ENCODE results near the gene MAOB.

MAOB gene

GRCh38 chrX:43860646-43861370, 21.4 kb downstream of the MAOB start:
- DNase-seq = no peak

GRCh38 chrX:43853225-43853828, 28.9 kb downstream of the MAOB start:
- no peak for DNase-seq

- DNase-seq = no peak
Measured at GRCh38 chrX:43850629-43851028, 31.6 kb downstream of the MAOB start.

- DNase-seq = no peak
Measured at GRCh38 chrX:43849173-43849572, 33.1 kb downstream of the MAOB start.

- no peak for DNase-seq
Measured at GRCh38 chrX:43847352-43847751, 34.9 kb downstream of the MAOB start.

GRCh38 chrX:43846558-43846957, 35.7 kb downstream of the MAOB start:
- no peak for DNase-seq

- DNase-seq = no peak
Measured at GRCh38 chrX:43845776-43846175, 36.5 kb downstream of the MAOB start.

GRCh38 chrX:43840265-43840664, 42.0 kb downstream of the MAOB start:
- no peak for DNase-seq

GRCh38 chrX:43836435-43837184, 45.6 kb downstream of the MAOB start:
- DNase-seq = no peak

- DNase-seq = no peak
Measured at GRCh38 chrX:43835559-43835958, 46.7 kb downstream of the MAOB start.

- no peak for DNase-seq
Measured at GRCh38 chrX:43827791-43828190, 54.5 kb downstream of the MAOB start.

- no peak for DNase-seq
Measured at GRCh38 chrX:43822014-43822413, 60.2 kb downstream of the MAOB start.

GRCh38 chrX:43817444-43817843, 64.8 kb downstream of the MAOB start:
- no peak for DNase-seq

- no peak for DNase-seq
Measured at GRCh38 chrX:43815209-43815608, 67.0 kb downstream of the MAOB start.

GRCh38 chrX:43813898-43814297, 68.4 kb downstream of the MAOB start:
- no peak for DNase-seq

- DNase-seq = no peak
Measured at GRCh38 chrX:43813319-43813718, 68.9 kb downstream of the MAOB start.

- no peak for DNase-seq
Measured at GRCh38 chrX:43809463-43809862, 72.8 kb downstream of the MAOB start.

GRCh38 chrX:43808231-43808630, 74.0 kb downstream of the MAOB start:
- no peak for DNase-seq

- no peak for DNase-seq
Measured at GRCh38 chrX:43805579-43805978, 76.7 kb downstream of the MAOB start.

- no peak for DNase-seq
Measured at GRCh38 chrX:43804021-43804420, 78.2 kb downstream of the MAOB start.

- no peak for DNase-seq
Measured at GRCh38 chrX:43785930-43786591, 96.2 kb downstream of the MAOB start.

- DNase-seq = no peak
Measured at GRCh38 chrX:43758044-43758443, 124.2 kb downstream of the MAOB start.

- no peak for DNase-seq
Measured at GRCh38 chrX:43756076-43756475, 126.2 kb downstream of the MAOB start.

- no peak for DNase-seq
Measured at GRCh38 chrX:43753637-43754036, 128.6 kb downstream of the MAOB start.

All from NCI-H524 treated with DMSO at 0.1 percent for 48 hours (cell line).